ENCODE results near the gene MYO1G. TPM values are rescaled to one million over a fixed set of nuclear protein-coding genes. Genes with fewer than 3 reads are reported as not detected.
A peak's percentile ranks its signal among the peaks of the same experiment; 100 is the strongest.
"Not testable (repeated sequence)": the region's sequence is repeated elsewhere in the genome, so short reads cannot be mapped to it uniquely, and the experiment has no call there.

Gene MYO1G
- 1.0 TPM for total RNA-seq

DNA sequence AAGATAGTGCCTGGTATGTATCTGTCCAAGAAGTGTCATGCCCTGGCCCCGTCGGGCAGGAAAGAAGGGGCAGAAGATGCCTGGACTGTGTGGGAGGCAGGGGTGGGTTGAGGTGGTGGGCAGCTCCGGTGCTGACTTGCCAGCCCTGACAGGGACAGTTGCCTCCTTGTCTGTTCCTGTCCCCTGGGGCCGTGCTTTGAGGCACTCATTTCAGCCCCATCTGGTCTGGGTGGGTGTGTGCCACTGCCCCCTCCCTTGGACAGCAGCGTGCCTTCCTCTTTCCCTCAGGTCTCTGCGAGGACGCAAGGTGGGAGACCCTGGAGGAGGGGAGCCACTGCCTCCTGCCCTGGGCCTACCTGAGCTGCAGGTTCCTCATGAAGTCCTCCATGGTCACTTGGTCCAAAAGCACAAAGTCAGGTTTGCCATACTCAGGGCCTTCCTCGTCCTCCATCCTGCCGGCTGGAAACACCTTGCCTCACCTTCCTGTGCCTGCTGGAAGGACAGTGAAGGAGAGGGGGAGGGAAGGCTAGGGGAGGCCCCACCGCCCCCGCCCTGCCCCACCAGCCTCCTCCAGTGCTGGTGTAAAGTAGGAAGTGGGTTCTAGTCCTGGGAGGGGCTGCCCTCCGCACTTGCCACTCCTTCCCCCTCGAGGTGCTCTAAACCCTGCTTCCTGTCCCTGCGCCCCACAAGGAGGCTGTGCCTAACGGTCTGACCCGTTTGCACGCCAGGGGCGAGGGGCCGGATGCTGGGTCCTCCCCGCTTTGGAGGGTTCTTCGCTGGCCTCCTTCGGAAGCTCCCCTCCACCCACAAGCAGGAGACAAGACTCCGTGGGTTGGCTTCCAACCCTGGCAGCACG, at the start of gene MYO1G:
Gene MYO1G (minus strand): TSS at position 505 of the 856 bp plus-strand sequence. CDS start 54 bp downstream, at position 451.
- ATAC-seq (peak; percentile 45), DNase-seq (ENCODE audit: low spot score) (no peak)

DNA sequence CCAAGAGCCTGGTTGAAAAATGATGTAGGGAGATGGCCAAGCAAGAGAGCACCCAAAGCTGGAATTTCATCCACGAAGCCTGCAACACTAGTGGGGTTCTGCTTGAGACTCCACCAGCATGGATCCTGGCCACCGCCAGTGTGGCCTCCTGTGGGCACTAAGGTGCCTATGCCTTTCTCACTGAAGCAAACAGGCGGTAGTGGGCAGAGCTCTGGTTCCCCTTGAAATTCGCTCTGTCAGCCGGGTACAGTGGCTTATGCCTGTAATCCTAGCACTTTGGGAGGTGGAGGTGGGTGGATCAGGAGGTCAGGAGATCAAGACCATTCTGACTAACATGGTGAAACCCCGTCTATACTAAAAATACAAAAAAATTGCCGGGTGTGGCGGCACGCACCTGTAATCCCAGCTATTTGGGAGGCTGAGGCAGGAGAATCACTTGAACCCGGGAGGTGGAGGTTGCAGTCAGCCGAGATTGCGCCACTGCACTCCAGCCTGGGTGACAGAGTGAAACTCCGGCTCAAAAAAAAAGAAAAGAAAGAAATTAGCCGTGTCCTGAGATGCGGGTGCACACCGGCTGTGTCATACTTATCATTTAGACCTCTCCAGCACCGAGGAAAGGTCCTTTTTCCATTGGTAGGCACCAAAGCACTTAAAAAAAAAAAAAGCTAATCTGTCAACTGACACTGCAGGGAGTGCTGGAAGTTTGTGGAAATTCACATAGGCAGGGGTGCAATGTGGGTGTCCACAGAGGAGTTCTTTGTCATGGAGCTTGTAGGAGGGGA, 49.5 kb upstream of the MYO1G start:
- DNase-seq (ENCODE audit: low spot score) (no peak), ATAC-seq (no peak)

DNA sequence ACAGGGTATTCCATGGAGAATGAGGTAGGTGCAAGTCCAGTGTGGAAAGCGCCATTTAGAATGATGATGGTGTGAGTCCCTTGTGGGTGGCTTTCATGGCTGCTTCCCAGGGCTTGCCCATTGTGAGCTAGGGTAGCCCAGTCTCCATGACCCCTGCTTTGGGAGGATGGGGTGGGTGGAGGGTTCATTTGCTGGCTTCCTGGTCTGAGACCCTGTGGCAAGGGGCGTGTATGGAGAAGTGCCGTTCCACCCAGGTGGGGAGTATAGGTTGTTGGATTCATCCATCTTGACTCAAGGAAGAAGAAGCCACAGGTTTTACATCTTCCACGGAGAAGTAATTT, 48.9 kb upstream of the MYO1G start:
- ATAC-seq: no peak
- DNase-seq (ENCODE audit: low spot score): no peak

DNA sequence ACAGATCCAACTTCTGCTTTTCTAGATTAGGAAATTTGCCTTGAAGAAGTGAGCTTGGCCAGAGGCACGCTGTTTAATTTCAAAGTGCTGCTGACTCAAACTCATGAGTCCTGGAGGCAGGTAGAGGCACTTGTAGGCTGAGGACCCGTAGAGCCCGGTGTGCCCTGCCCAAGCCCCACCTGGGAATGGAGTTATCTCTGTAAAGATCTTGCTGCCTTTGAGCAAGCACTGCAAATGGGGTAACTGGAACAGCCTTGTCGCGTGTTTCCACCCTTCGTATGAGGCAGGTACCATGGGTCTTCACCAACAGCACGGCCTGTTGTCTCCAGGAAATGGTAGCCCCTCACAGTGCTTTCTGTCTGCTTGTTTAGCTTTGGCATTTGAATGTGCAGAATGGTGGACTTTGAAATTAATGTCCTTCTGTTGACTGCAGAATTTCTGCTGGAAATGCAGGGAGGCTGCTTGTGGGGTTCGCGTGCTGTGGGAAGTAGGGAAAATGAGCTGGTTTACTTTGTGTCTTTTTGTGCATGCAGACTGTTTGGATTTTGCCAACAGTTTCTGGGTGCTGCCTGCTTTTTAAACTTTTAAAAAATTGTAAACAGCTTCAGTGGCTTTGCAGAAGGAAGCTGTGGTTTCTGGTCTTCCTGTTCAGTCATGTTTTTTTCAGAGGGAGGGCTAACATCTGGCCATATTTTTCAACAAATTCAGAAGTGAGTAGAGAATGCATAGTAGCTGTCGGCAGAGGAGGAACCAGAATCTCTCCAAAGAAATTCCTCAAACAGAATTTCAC, 48.4 kb upstream of the MYO1G start:
- peak; percentile 29 for ATAC-seq
- DNase-seq (ENCODE audit: low spot score): peak; percentile 35

DNA sequence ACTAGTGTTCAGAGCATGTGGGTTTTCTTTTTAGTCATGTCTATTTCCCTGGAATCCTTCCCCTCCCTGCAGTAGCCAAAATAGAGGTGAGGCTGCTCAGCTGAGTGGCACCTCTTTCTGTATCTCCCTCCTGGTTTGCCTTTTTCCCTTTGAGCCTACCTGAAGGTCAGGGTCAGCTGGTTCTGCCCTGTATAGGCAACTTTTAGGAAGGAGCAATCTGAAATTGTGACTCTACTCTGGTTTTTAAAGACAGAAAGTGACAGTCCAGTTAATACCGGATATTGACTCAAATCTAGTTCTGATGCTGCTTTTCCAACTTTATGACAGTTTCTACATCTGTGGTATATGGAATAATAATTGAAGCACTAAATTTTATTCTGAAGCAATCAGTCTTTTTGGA, 47.2 kb upstream of the MYO1G start:
- DNase-seq (ENCODE audit: low spot score): no peak
- no peak for ATAC-seq

GRCh38 chr7:45025473-45025872, 46.7 kb upstream of the MYO1G start:
- ATAC-seq: not testable (repeated sequence)
- DNase-seq (ENCODE audit: low spot score): peak; percentile 11

GRCh38 chr7:45024126-45024744, 45.4 kb upstream of the MYO1G start:
- DNase-seq (ENCODE audit: low spot score) (no peak), ATAC-seq (no peak)

DNA sequence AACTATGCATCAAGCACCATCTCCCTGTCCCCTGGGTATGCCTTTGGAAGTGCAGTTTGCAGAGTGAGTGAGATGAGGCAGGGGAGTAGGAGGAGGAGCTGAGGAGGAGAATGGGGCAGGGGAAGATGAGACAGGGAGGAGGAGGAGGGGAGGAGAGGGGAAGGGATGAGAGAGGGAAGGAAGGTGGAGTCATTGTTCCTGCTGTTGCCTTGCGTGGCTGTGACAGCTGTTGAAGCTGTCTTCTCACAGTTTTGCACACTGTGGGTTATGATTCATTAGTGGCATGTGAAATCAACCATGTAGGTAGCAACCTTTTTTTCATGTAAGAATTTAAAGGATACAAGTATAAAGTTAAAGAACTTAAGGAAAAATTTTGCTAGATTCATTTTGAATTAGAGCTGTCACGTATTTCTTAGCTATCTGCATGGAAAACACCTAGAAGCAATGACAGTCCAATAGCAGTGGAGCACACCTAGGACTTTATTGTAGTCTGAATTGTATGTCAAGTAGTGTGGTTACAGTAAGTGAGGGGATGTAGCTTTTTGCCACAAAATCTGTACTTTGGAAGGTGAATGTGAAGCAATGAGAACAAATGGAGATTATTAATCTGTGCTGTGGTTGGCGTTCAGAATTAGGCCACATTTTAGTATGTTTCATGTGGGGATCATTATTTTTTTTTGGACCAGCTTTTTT, 42.9 kb upstream of the MYO1G start:
- ATAC-seq (peak; percentile 12), DNase-seq (ENCODE audit: low spot score) (no peak)

DNA sequence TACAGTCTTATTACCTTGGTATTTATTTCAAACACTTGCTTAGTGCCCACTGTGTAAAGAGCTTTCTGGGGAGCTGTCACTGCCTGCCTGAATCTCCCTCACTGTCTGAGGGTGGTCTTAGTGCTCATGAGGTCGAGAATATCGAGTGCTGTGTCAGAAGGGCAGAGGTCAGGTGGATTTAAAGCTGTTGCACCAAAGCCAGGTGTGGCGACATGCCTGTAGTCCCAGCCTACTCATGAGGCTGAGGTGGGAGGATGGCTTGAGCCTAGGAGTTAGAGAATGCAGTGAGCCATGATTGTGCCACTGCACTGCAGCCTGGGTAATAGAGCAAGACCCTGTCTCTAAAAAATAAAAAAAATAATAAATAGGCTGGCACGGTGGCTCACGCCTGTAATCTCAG, 42.1 kb upstream of the MYO1G start:
- ATAC-seq (peak; percentile 73), DNase-seq (ENCODE audit: low spot score) (no peak)

GRCh38 chr7:45017253-45017652, 38.4 kb upstream of the MYO1G start:
- ATAC-seq (peak; percentile 62), DNase-seq (ENCODE audit: low spot score) (no peak)

DNA sequence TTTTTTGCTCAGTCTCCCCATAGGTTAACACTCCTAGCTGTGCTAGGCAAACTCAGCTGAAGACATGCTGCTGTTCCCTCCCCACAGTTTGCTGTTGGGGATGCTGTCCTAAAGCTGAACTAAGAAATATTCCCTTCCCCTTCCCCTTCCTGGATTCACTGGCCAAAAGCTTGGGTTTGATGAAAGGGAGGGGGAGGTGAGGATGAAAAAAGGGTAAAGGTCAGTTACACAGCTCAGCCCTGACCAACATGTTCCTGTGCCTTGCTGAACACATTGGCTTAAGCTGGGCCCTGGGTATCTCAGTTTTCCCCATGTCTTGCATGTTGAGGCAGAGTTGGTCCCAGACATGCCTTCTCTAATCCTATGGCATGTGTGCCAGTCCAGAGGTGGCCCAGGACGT, 36.5 kb upstream of the MYO1G start:
- peak; percentile 94 for ATAC-seq
- DNase-seq (ENCODE audit: low spot score): no peak

DNA sequence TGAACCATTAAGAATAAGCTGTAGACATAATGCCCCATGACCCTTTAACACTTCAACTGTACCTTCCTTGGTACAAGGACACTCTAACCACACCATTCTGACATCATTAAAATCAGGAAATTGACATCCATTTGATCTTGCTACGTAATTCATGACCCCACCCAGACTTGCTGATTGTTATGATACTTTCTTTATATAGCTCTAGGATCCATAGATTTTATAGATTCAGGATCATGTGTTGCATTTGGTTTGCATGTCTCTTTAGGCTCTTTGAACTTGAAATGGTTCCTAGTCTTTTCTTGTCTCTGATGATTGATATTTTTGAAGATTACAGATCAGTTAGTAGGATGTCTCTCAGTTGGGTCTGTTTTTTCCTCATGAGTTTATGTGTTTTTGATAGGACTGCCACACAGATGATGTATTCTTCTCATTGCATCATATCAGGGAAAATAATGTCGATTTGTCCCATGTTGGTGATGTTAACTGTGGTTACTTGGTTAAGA, 34.7 kb upstream of the MYO1G start:
- no peak for ATAC-seq

DNA sequence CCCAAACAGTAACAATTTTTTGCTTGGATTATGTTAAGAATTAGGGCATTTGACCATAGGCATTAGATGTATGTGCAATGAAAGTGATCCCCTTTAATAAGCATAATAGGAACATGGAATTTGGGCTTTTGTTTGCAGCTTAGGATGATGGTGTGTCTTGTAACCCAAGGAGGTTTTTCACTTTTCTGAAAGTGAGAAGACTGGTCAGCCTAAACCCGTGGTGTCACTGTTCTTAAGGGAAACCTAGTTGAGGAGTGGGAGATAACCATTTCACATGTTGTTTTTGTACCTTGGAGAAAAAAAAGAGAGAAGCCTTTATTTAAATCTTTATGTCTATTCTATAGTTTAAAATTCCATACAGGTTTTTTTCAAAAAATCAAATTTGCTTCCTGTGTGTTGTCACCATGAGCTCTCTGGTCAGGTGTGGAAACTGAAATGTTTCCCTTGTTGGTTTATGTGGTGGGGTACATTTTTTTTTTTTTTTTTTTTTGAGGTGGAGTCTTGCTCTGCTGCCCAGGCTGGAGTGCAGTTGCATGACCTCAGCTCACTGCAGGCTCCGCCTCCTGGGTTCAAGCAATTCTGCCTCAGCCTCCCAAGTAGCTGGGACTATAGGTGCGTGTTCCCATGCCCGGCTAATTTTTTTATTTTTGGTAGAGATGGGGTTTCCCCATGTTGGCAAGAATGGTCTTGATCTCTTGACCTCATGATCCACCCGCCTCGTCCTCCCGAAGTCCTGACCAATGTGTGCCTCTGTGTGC, 28.9 kb upstream of the MYO1G start:
- no peak for ATAC-seq

More for the DNA sequence above, 34.7 kb upstream of the MYO1G start:
- DNase-seq (ENCODE audit: low spot score): no peak

GRCh38 chr7:45007106-45007505, 28.3 kb upstream of the MYO1G start:
- no peak for DNase-seq (ENCODE audit: low spot score)
- no peak for ATAC-seq

More for the DNA sequence above, 28.9 kb upstream of the MYO1G start:
- DNase-seq (ENCODE audit: low spot score): no peak

DNA sequence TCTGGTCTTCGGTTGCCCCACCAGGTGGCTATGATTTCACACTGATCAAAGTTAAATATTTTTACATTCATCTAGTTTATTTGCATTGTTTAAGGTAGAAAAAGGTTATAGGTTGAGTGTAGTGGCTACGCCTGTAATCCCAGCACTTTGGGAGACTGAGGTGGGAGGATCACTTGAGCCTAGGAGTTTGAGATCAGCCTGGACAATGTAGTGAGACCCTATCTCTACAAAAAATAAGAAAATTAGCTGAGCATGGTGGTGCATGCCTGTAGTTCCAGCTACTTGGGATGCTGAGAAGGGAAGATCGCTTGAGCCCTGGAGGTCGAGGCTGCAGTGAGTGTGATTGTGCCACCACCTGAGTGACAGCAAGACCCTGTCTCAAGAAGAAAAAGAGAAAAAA, 25.0 kb upstream of the MYO1G start:
- no peak for DNase-seq (ENCODE audit: low spot score)
- no peak for ATAC-seq

- DNase-seq (ENCODE audit: low spot score) (no peak), ATAC-seq (no peak)
These were observed 23.0 kb upstream of the MYO1G start for GRCh38 chr7:45001826-45002225.

GRCh38 chr7:45001138-45001694, 22.4 kb upstream of the MYO1G start:
- DNase-seq (ENCODE audit: low spot score) (no peak), ATAC-seq (no peak)

DNA sequence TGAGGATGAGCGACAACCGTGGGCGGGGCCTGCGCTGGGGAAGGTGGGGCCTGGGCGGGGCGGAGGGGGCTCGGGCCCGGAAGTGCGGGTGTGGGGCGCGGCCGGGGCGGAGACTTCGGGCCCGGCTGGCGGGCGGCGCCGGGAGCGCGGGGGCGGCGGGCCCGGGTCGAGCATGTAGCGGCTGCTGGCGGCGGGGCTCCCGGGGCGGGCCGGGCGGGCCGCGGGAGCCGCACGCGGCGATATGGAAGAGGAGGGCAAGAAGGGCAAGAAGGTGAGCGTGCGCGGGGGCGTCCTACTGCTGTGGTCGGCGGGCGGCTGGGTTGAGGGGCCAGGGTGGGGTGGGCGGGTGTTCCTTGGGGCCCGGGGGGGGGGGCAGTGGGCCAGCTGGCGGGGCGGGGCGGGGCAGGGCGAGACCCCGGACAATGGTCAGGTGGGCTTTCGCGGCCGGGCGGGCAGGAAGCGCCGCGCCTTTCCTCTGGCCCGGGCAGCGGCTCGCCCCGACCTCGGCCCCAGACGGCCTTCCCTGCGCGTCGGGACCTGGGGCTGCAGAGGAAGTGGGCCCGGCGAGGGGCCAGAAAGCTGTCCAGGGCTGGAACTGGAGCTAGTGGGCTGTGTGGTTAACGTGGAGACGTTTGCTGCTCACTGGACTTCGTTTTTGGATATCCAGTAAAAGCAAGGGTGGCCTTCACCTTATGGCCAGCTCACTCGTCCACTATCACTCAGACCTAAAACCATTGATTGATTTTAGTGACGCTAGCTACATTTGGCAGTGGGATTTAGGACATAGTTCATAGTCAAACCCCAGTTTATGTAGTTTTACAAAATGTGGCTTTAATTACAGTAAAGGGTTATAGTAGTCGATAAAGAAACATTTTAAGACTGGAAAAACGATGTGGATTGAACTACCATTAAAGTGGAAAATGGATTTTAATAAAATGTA, 21.5 kb upstream of the MYO1G start, which contains the start of gene CCM2:
Gene CCM2 (plus strand): TSS at position 109 of the 940 bp plus-strand sequence. CDS start 133 bp downstream, at position 242.
- ATAC-seq (peak; percentile 46), DNase-seq (ENCODE audit: low spot score) (peak; percentile 71)

All from left lobe of liver (tissue), 2 donors.